Activated CD8-positive, alpha-beta memory T cell treated with anti-CD3 and anti-CD28 coated beads, Interleukin-2, amount 50 U/mL, for 24 hours (primary cell): ENCODE results near the gene SDS.

Experiments
- DNase-seq: peaks from one replicate; pipeline ENCODE4 v3.0.0-alpha.2; 2020; ENCODE audit errors: extremely low read depth

Gene SDS

DNA sequence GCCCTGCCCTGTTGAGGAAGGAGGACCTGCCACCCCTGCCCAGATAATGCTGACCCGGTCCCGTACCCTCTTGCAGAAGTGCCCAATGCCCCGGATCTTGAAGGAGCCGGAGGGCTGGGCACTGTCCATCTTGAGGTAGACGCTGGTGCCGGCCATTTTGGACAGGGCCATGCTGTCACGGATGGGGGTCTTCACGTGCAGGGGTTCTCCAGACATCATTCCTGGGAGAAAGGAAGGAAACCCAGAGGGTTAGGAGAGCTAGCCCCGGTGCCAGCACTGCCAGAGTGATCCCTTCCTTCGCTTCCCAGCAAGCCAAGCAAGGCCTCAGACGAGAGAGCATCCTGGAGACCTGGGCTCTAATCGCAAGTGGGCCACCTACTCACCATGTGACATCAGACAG lies 4.2 kb downstream of the SDS start:
- no peak for DNase-seq

DNA sequence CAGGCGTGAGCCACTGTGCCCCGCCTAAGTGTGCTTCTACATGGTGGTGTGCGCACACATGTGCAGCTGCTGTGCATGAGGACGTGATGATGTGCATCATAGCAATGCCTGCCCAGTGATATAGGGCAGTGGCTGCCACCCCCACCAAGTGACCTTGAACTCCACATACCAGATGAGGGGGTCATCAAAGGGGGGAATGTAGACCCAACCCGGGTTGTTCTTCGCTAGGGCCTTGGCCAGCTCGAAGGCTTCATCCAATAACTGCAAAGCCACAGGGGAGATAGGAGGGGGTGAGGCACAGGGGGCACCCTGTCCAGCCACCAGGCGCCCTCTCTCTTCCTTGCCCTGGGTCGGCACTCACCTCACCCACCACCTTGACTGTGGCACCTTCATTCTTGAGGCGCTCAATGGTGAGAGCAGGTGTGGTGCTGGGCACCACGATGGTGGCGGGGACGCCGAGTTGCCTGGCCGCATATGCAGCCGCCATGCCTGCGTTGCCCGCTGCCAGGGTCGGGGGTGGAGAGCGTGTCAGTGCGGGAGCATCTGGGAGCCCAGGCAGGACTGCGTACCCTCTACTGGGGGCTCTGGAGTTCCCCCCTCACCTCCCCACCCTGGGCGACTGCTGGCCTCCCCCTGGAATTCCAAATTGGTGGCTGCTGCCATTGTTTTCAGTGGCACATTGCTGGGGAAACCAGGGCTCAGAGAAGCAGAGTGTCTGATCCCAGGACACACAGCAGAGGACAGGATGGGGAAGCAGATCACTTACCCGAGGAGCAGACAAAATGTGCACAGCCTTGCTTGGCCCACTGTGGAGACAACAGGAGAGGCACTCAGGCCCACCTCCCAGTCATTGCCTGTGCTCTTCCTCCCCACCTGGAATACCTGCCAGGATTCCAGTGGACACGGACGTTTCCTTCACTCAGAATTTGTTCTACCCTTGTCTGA lies 5.1 kb downstream of the SDS start:
- no peak for DNase-seq

DNA sequence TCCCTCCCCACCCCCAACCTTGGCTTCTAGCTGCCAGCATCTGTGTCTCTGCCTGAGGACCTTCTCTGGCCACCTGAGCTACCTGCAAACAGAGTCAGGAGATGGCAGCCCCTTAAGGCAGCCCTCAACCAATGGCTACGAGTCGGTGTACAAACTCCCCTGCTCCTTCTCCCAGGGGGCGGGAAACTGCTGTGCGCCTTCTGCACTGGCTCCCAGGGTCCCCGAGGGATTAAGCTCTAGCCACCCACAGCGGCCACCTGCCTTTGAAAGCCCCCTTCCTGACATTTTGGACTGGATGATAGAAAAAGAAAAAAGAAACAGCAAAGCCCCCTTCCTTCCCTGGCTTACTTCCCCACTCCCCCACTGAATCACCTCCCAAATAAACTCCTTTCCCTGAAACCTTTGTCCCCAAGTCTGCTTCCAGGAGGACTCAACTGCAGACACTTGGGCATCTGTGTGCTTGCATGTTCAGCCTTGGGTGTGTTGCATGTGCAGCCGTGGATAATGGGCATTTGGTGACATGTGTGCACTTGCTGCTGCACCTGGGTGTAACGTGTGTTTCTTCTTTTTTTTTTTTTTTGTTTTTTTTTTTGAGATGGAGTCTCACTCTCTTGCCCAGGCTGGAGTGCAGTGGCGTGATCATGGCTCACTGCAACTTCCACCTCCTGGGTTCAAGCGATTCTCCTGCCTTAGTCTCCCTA lies 6.0 kb downstream of the SDS start:
- DNase-seq: no peak

DNA sequence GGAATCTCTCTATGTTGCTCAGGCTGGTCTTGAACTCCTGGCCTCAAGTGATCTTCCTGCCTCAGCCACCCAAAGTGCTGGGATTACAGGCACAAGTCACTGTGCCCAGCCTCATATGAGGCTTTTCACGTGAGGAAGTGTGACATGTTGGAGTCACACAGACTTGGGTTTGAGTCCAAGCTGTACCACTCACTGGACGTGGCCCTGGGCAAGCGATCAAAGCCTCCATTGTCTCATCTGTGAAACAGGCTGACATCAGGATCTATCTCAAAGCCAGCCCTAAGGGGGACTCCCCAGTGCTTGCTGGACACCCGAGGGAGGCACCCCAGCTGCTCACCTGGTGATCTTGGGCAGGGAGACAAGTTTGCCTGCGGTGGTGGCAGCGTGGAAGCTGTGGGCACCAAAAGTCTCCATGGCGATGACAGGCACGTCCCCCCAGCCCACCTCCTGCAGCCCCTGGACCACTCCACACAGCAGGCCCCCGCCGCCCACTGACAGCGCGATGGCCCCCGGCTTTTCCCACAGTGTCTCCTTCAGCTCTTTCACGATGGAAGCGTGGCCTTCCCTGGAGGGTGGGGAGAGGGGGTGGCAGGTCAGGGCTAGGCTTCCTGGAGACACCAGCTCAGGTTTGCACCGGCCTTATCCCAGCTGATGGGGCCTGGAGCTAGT lies 6.7 kb downstream of the SDS start:
- DNase-seq: no peak

DNA sequence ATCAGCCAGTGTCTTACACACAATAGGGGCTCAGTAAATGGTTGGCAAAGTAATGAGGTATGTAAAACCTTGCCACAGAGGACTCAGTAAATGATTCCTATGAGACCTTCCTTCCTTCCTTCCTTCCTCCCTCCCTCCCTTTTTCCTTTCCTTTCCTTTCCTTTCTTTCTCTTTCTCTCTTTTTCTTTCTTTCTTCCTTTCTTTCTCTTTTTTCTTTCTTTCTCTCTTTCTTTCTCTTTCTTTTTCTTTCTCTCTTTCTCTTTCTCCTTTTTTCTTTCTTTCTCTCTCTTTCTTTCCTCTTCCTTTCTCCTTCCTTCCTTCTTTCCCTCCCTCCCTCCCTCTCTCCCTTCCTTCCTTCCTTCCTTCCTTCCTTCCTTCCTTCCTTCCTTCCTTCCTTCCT lies 7.5 kb downstream of the SDS start:
- DNase-seq: no peak

DNA sequence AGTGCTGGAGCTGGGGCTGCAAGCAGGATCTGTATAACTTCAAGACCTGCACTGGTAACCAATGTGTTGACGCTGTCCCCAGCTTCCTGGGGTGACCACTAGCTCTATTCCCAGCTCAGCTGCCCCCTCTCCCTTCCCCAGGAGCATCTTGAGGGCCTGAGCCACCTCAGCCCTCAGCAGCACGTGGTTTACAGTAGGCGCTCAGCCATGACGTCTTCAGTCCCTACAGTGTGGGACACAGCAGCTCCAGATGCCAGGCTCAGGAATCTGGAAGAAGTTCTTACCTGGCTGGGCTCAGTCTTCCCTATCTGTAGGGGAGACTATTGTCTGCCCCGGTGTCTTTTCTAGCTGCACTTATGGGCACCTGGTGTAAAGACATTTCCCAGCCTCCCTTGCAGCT lies 8.6 kb downstream of the SDS start:
- DNase-seq: no peak

DNA sequence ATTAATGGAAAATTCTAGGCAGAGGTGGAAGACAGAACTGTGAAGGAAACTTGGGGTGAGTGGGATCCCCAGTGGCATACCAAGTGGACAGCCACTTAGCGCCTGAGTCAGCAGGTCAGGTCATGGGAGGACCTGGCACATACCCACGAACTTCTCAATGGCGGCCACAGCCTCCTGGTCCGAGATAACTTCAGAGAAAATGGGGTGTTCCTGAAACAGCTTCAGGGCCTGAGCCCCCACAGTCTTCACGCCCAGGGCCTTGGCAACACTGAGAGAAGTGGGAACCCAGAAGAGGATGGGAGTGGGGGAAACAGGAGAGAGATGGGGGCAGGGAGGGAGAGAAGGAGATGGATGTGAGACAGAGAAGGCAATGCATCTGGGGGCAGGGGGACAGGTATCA lies 9.9 kb downstream of the SDS start:
- DNase-seq: no peak

DNA sequence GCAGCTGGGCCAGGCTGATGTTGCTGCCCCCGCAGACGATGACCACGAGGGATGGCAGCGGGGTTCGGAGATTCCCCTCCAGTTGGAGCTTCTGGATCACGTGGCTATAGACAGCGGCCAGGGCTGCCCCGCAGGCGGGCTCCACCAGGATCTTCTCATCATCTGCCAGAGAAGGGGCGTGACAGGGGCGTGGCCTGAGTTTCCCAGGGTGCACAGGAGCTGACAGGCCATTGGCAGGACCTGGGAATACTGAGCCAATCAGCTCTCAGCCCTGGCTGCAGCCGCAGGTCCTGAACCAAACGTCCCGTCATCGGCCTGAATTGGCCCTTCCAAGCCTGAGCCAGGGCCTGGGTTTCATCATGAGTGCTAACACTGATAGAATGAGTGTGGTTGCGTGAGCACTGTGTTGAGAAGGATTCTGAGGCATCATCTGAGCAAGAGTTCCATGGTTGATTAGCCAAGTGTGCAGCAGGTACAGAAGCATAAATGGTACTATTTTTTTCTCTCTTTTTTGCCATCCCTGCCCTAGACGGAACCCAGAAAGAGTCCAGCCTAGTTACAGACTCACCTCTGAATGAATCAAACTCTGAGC lies 10.6 kb downstream of the SDS start:
- DNase-seq: no peak

DNA sequence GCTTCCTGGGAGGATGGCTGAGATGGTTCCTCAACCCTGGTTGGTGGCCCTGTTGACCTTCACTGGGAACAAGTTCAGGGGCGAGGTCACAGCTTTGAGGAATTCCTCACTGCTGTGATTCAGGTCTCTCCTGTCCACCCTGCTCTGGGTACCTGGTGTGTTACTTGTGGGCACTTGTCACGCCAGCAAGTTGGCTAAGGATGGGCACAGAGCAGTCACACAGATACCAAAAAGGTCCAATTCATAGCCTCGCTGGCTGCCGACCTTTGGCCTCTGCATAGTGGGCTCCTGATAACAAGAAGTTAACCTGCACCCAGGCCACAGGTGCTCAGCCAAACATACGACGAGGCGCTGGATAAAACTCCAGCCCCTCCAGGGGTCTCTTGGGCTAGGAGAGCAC lies 11.2 kb downstream of the SDS start:
- no peak for DNase-seq

DNA sequence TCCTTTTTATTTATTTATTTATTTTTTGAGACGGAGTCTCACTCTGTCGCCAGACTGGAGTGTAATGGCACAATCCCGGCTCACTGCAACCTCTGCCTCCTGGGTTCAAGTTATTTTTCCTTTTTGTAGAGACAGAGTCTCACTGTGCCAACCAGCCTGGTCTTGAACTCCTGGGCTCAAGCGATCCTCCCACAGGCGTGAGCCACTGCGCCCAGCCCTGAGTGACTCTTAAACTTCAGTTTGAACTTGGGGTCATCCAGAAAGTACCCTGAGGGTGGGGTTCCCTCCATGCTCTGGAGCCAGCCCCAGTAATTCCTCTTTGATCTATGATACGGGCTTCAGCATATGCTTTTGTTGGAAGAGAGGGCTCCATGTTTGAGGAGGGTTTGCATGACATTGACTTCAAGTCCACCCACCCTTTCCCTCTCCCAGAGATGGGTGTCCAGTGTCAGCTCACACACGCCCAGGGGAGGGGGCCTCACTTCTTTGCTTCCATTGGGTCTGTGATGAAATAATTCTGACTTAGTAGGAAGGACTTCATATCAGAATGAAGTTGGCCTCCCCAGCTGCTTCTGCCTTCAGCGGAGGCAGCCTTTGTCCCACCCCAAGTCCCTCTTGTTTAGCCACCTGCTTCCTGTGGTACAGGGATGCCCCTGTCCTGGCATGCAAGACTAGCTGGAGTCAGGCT lies 11.9 kb downstream of the SDS start:
- DNase-seq: no peak

DNA sequence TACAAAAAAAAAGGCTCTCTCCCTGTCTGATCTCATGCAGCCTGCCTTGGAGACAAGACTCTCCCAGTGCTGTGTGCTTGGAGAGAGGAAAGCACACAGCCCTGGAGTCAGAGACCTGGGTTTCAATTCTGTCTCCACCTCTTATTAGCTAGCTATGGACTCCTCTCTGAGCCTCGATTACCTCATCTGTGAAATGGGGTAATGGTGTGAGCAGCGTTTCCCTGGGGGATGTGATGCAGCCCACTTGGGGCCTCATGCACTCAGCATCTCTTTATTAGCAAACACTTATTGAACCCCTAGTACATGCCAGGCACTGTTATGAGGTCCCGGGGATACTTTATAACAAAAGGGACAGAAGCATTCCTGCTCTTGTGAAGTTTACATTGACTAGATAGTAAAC lies 12.5 kb downstream of the SDS start:
- DNase-seq: no peak

DNA sequence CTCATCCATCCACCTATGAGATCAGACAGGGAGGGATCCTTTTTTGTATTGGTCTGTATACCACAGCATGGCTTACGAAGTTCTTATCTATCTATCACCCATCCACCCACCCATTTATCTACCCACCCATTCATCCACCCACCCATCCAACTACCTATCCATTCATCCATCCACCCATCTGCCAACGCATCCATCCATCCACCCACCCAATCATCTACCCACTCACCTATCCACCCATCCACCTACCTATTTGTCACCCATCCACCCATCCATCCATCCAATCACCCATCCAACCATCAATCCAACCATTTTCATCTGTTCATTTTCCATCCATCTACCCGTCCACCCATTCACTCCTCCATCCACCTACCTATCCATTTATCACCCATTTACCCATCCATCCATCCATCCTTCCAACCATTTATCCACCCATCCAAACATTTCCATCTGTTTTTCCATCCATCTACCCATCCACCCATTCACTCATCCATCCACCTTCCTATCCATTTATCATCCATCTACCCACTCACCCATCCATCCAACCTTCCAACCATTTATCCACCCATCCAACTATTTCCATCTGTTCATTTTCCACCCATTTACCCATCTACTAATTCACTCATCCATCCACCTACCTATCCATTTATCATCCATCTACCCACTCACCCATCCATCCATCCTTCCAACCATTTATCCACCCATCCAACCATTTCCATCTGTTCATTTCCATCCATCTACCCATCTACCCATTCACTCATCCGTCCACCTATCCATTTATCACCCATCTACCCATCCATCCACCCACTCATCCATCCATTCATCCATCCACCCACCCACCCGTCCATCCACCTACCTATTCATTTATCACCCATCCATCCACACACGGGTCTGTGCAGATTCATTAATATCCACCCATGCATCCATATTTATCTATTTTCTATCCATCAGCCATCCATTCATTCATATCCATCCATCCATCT lies 13.3 kb downstream of the SDS start:
- no peak for DNase-seq

DNA sequence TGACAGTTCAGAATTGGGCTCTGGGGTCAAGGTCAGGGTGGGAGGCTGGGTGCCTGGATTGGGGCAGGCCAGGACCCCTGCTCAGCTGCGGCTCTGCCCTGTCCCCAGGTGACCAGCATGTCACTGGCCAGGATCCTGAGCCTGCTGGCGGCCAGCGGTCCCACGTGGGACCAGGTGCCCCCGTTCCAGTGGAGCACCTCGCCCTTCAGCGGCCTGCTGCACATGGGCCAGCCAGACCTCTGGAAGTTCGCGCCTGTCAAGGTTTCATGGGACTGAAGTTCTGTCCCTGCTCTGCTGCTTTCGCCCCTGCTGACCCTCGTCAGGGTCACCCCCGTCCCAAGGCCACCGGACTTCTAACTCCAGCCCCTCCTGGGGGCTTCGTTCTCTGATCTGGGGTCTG lies 15.3 kb downstream of the SDS start:
- no peak for DNase-seq

DNA sequence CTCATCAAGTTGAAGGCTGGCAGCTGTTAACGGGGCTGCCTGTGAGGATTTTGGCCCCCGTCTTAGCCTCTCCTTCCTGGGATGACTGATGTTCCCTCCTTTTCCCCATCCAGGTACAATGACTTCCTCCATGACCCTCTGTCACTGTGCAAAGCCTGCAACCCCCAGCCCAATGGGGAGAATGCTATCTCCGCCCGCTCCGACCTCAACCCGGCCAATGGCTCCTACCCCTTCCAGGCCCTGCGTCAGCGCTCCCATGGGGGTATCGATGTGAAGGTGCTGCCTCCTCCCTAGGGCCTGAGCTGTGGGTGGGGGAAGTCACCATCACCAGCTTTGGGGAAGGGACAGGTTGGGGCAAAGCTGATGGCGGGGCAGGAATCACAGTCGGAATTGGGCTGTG lies 16.1 kb downstream of the SDS start:
- no peak for DNase-seq

DNA sequence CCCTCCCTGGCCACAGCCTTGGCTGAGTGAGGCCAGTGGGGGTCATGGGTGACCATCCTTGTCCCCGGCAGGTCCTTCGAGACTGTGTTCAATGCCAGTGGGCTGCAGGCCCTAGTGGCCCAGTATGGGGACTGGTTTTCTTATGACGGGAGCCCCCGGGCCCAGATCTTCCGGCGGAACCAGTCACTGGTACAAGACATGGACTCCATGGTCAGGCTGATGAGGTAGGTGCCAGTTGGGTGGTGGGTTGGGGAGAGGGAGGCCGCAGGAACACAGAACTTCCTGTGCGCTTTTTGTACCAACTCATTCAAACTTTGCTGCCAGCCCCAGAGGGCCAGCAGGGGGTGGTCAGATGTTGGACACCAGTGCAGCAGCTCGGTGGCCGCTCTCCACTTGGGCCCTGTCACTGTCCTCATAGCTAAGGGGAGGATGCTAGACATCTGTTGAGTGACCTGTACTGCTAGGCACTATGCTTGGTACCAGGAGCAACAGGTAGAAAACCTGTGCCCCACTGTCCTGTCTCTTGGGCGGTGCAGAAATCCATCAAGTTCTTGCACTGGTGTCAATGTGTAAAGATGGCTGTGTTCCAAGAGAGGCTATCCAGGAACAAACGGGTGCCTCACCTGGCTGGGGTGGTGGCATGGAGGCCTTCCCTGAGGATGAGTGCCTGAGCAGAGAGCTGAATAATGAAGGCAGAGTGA lies 16.7 kb downstream of the SDS start:
- no peak for DNase-seq

DNA sequence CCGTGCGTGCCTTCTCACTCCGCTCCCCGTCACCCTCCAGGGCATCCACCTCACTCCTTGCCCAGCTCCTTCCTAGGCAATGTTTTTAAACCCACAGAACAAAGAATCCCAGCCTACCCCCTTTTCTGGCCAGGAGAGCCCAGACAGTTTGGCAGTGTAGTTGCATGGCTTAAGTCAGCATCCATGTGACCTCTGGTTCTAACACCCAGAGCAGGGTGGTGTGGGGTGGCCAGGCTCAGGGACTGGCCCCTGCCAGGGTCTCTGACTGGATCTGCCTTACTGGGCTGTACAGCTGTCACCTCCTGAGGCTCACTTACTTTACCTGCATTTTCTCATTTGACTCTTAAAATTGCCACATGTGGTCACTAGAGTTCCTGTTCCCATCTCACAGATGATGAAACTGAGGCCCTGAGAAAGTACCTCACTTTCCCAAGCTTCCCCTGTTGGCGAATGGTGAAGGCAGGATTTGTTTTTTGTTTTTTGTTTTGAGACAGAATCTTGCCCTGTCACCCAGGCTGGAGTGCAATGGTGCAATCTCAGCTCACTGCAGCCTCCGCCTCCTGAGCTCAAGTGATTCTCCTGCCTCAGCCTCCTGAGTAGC lies 18.3 kb downstream of the SDS start:
- no peak for DNase-seq

DNA sequence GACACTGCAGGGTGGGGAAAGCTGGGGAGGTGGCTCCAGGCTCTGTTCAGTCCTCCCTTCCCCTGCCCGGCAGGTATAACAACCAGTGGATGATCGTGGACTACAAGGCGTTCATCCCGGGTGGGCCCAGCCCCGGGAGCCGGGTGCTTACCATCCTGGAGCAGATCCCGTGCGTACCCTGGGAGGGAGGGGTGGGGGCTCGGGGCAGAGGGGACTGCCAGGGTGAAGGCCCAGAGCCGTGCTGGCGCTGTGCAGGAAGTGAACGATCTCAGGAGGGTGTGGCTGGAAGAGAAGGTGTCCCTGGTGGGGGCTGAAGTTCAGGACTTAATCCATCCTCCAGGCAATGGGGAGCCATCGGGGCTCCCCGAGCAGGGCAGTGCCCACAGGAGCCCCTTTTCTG lies 18.9 kb downstream of the SDS start:
- DNase-seq: no peak

DNA sequence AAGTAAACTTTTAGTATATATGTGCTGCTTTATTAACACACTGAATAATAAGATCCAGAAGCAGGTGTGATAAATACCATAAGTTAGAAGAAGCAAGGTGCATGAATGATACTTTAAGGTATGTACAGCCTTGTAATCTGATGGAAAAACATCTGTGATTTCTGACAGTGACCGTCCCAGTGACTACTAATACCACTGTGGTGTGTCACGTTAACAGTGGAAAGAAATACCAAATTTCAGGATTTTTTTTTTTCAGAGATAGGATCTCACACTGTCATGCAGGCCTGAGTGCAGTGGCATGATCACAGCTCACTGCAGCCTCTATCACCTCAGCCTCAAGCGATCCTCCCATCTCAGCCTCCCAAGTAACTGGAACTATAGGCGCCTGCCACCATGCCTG lies 21.5 kb downstream of the SDS start:
- DNase-seq: no peak

DNA sequence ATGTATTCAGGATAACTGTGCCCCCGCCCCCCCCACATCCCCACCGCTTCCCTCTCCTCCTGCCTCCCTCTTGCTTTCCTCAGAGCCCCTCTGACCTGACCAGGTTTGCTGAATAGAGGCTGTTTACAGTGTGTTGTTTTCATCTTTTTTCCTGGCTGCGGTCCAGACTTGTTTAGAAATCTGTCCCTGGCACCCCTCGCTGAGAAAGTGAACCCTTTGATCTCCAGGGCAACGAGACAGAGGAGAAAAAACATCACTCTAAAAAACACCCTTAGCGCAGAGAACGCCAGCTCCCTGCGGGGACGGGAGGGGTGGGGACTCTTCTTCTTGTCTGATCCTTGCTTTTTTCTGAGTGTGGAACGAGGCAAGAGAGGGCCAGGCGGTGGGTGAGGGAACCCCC lies 22.5 kb downstream of the SDS start:
- DNase-seq: no peak

DNA sequence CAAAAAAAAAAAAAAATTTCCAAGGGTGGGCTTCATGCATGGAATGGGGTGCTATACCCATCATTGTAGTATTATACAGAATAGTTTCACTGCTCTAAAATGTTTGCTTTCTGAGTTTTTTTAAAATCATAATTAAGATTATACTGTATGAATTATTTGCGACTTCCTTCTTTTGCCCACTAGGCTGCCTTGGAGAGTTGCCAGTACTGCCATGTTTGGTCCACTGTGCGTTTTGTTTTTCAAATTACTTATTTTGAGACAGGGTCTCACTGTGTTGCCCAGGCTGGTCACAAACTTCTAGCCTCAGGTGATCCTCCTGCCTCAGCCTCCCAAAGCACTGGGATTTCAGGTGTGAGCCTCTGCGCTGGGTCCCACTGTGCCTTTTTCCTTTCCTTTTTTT lies 25.4 kb downstream of the SDS start:
- DNase-seq: no peak
